Measurements from ENCODE around the gene FETUB.

FETUB gene

GRCh38 chr3:186599142-186599784, 40.9 kb upstream of the FETUB start:
- H3K27ac ChIP-seq, result no peak overlapping the region; a peak in 1 of 22 replicates
- no peak overlapping the region for H3K9ac ChIP-seq
- TF ChIP-seq Cebpa-rat (IDR thresholded peaks at IDR 0.05), result no peak

GRCh38 chr3:186599785-186600166, 40.4 kb upstream of the FETUB start:
- no peak overlapping the region for H3K4me2 ChIP-seq
- no peaks in the 10 kb centered on the region for H3K27me3 ChIP-seq
- no peak for TF ChIP-seq Cebpa-rat (IDR thresholded peaks at IDR 0.05)
- no peak overlapping the region for H3K4me3 ChIP-seq
- no peak overlapping the region for H3K9ac ChIP-seq
- H4K20me1 ChIP-seq, result no peaks in the 10 kb centered on the region
- no peak overlapping the region for H3K27ac ChIP-seq
- H3K4me1 ChIP-seq, result no peaks in the 10 kb centered on the region; a peak in 1 of 20 replicates
- H3K9me3 ChIP-seq (replicated peaks in 1 of 11), result no peaks in the 10 kb centered on the region
- no peaks in the 10 kb centered on the region for H3K36me3 ChIP-seq

More at GRCh38 chr3:186599142-186599784, 40.9 kb upstream of the FETUB start:
- Histone ChIP-seq H3K27me3 (no peaks in the 10 kb centered on the region), H3K4me3 (no peak overlapping the region), H3K4me1 (no peaks in the 10 kb centered on the region; a peak in 1 of 20 replicates), H4K20me1 (no peaks in the 10 kb centered on the region), H3K4me2 (no peak overlapping the region), H3K36me3 (no peaks in the 10 kb centered on the region), H3K9me3 (replicated peaks in 1 of 11) (no peaks in the 10 kb centered on the region)

GRCh38 chr3:186600896-186601295, 39.3 kb upstream of the FETUB start:
- no peak for TF ChIP-seq Cebpa-rat (IDR thresholded peaks at IDR 0.05)
- H4K20me1 ChIP-seq, result no peaks in the 10 kb centered on the region
- H3K4me3 ChIP-seq, result no peak overlapping the region
- no peaks in the 10 kb centered on the region; a peak in 1 of 20 replicates for H3K4me1 ChIP-seq
- H3K9ac ChIP-seq, result no peak overlapping the region
- no peaks in the 10 kb centered on the region for H3K9me3 ChIP-seq (replicated peaks in 1 of 11)
- H3K4me2 ChIP-seq, result no peak overlapping the region
- no peaks in the 10 kb centered on the region for H3K27me3 ChIP-seq
- H3K27ac ChIP-seq, result no peak overlapping the region
- H3K36me3 ChIP-seq, result no peaks in the 10 kb centered on the region

- no peaks in the 10 kb centered on the region for H3K9me3 ChIP-seq (replicated peaks in 1 of 11)
- TF ChIP-seq Cebpa-rat (IDR thresholded peaks at IDR 0.05), result no peak
- H3K27me3 ChIP-seq, result no peaks in the 10 kb centered on the region
- H3K36me3 ChIP-seq, result no peaks in the 10 kb centered on the region
- no peak overlapping the region for H3K9ac ChIP-seq
- H4K20me1 ChIP-seq, result no peaks in the 10 kb centered on the region
- H3K4me2 ChIP-seq, result no peak overlapping the region
- H3K27ac ChIP-seq, result no peak overlapping the region
- no peaks in the 10 kb centered on the region; a peak in 1 of 20 replicates for H3K4me1 ChIP-seq
- no peak overlapping the region for H3K4me3 ChIP-seq
Measured at GRCh38 chr3:186603159-186603558, 37.0 kb upstream of the FETUB start.

GRCh38 chr3:186605078-186605477, 35.1 kb upstream of the FETUB start:
- H3K9me3 ChIP-seq (replicated peaks in 1 of 11), result no peaks in the 10 kb centered on the region
- H4K20me1 ChIP-seq, result no peaks in the 10 kb centered on the region
- H3K4me2 ChIP-seq, result no peak overlapping the region
- TF ChIP-seq Cebpa-rat (IDR thresholded peaks at IDR 0.05), result no peak
- H3K36me3 ChIP-seq, result no peaks in the 10 kb centered on the region
- no peaks in the 10 kb centered on the region for H3K27me3 ChIP-seq
- no peak overlapping the region for H3K9ac ChIP-seq
- no peak overlapping the region for H3K4me3 ChIP-seq
- H3K27ac ChIP-seq, result no peak overlapping the region
- H3K4me1 ChIP-seq, result no peaks in the 10 kb centered on the region

GRCh38 chr3:186605561-186606545, 34.3 kb upstream of the FETUB start:
- Histone ChIP-seq H3K9me3 (replicated peaks in 1 of 11) (no peaks in the 10 kb centered on the region), H3K4me3 (no peak overlapping the region), H3K27me3 (no peaks in the 10 kb centered on the region), H3K36me3 (no peaks in the 10 kb centered on the region), H3K4me2 (no peak overlapping the region), H3K4me1 (no peaks in the 10 kb centered on the region), H4K20me1 (no peaks in the 10 kb centered on the region), H3K9ac (no peak overlapping the region), H3K27ac (no peak overlapping the region)
- TF ChIP-seq Cebpa-rat (IDR thresholded peaks at IDR 0.05), result no peak

GRCh38 chr3:186608624-186609215, 31.5 kb upstream of the FETUB start:
- no peaks in the 10 kb centered on the region for H4K20me1 ChIP-seq
- no peaks in the 10 kb centered on the region for H3K9me3 ChIP-seq (replicated peaks in 1 of 11)
- H3K4me3 ChIP-seq, result no peak overlapping the region
- H3K36me3 ChIP-seq, result no peaks in the 10 kb centered on the region
- no peak for TF ChIP-seq Cebpa-rat (IDR thresholded peaks at IDR 0.05)
- H3K4me1 ChIP-seq, result peaks cover 0 to under 1% (median 0%) of the 10 kb centered on the region in 10 experiments; a peak in 2 of 20 replicates
- no peaks in the 10 kb centered on the region; a peak in 1 of 22 replicates for H3K27me3 ChIP-seq
- H3K4me2 ChIP-seq, result no peak overlapping the region
- H3K27ac ChIP-seq, result no peak overlapping the region
- no peak overlapping the region for H3K9ac ChIP-seq

- no peak overlapping the region for H3K9ac ChIP-seq
- H3K4me2 ChIP-seq, result no peak overlapping the region
- no peak overlapping the region for H3K27ac ChIP-seq
Measured at GRCh38 chr3:186609247-186609868, 30.8 kb upstream of the FETUB start.

GRCh38 chr3:186612065-186612464, 28.1 kb upstream of the FETUB start:
- Histone ChIP-seq H3K36me3 (no peaks in the 10 kb centered on the region), H3K27me3 (peaks cover 0 to 7% (median 0%) of the 10 kb centered on the region in 11 experiments; a peak in 3 of 22 replicates), H3K4me3 (no peak overlapping the region), H4K20me1 (no peaks in the 10 kb centered on the region), H3K27ac (no peak overlapping the region), H3K4me2 (no peak overlapping the region), H3K4me1 (peaks cover 5 to 17% (median 11%) of the 10 kb centered on the region in 10 experiments; a peak in 18 of 20 replicates), H3K9me3 (replicated peaks in 1 of 11) (no peaks in the 10 kb centered on the region), H3K9ac (no peak overlapping the region)
- TF ChIP-seq Cebpa-rat (IDR thresholded peaks at IDR 0.05), result no peak

More at GRCh38 chr3:186609247-186609868, 30.8 kb upstream of the FETUB start:
- Histone ChIP-seq H3K4me1 (peaks cover 0 to 7% (median 4%) of the 10 kb centered on the region in 10 experiments; a peak in 16 of 20 replicates), H3K36me3 (no peaks in the 10 kb centered on the region), H3K4me3 (no peak overlapping the region), H4K20me1 (no peaks in the 10 kb centered on the region), H3K9me3 (replicated peaks in 1 of 11) (no peaks in the 10 kb centered on the region), H3K27me3 (peaks cover 0 to 3% (median 0%) of the 10 kb centered on the region in 11 experiments; a peak in 3 of 22 replicates)
- no peak for TF ChIP-seq Cebpa-rat (IDR thresholded peaks at IDR 0.05)

All from BLaER1 treated with 17β-estradiol and CSF1 and Interleukin-3, amounts not matched to agents 10 nM and 100 nM (cell line).